ENCODE results near the gene OFD1.

- TF ChIP-seq CTCF (IDR thresholded peaks at IDR 0.05), result no peak
- no peak for TF ChIP-seq POLR2A (IDR thresholded peaks at IDR 0.05)
Observed at GRCh38 chrX:13695601-13696115, 38.9 kb upstream of the OFD1 start.
